Stimulated activated CD8-positive, alpha-beta memory T cell treated with anti-CD3 and anti-CD28 coated beads, Interleukin-7, amount 100 ng/mL, for 24 hours (primary cell): ENCODE results near the gene EPHB3.

ENCODE experiments used
- DNase-seq: peaks from one replicate; pipeline ENCODE4 v3.0.0-alpha.2; 2020; ENCODE audit warnings: low read depth

The EPHB3 gene

GRCh38 chr3:184626923-184627322 is 65.3 kb downstream of the EPHB3 start:
- no peak for DNase-seq

- DNase-seq: no peak
Observed at GRCh38 chr3:184629555-184630160, 68.1 kb downstream of the EPHB3 start.

- no peak for DNase-seq
Observed at GRCh38 chr3:184630861-184631471, 69.4 kb downstream of the EPHB3 start.

- no peak for DNase-seq
Observed at GRCh38 chr3:184631472-184631861, 69.9 kb downstream of the EPHB3 start.
